ENCODE data around the gene TFEC.

The TFEC gene

GRCh38 chr7:115962340-115962739 is 68.2 kb downstream of the TFEC start:
- H3K27ac ChIP-seq (ENCODE audit: low read depth, low read length), result no peak overlapping the region
- no peaks in the 10 kb centered on the region for H3K9me2 ChIP-seq (replicated peaks; ENCODE audit: control insufficient read depth, low read length)
- H3K4me1 ChIP-seq (ENCODE audit: control insufficient read depth, low read length), result no peaks in the 10 kb centered on the region
- no peak for TF ChIP-seq CTCF (IDR thresholded peaks at IDR 0.05; ENCODE audit: low read depth, low read length, poor library complexity, severe bottlenecking)
- no peak for TF ChIP-seq EZH2phosphoT487 (IDR thresholded peaks at IDR 0.05; ENCODE audit: borderline replicate concordance, low read length)
- H3K4me3 ChIP-seq (ENCODE audit: low read length), result no peak overlapping the region
- no peaks in the 10 kb centered on the region for H4K20me1 ChIP-seq (ENCODE audit: control insufficient read depth, insufficient read depth, low read depth, low read length)
- no peak overlapping the region for H3K4me2 ChIP-seq (ENCODE audit: low read length)
- no peaks in the 10 kb centered on the region for H3F3A ChIP-seq (ENCODE audit: control insufficient read depth, insufficient read depth)
- no peaks in the 10 kb centered on the region for H3K27me3 ChIP-seq (ENCODE audit: control insufficient read depth, low read length)
- H3K79me2 ChIP-seq (ENCODE audit: control insufficient read depth, low read length), result no peaks in the 10 kb centered on the region
- H3K9me3 ChIP-seq (ENCODE audit: control insufficient read depth, insufficient read depth, low read length), result no peaks in the 10 kb centered on the region
- no peaks in the 10 kb centered on the region for H3K36me3 ChIP-seq (ENCODE audit: control insufficient read depth, low read length)

- Histone ChIP-seq H3K4me1 (ENCODE audit: control insufficient read depth, low read length) (no peaks in the 10 kb centered on the region), H3K79me2 (ENCODE audit: control insufficient read depth, low read length) (no peaks in the 10 kb centered on the region), H3K4me2 (ENCODE audit: low read length) (no peak overlapping the region), H3K9me3 (ENCODE audit: control insufficient read depth, insufficient read depth, low read length) (no peaks in the 10 kb centered on the region), H3K4me3 (ENCODE audit: low read length) (no peak overlapping the region), H4K20me1 (ENCODE audit: control insufficient read depth, insufficient read depth, low read depth, low read length) (no peaks in the 10 kb centered on the region), H3K9me2 (replicated peaks; ENCODE audit: control insufficient read depth, low read length) (no peaks in the 10 kb centered on the region), H3F3A (ENCODE audit: control insufficient read depth, insufficient read depth) (no peaks in the 10 kb centered on the region), H3K27ac (ENCODE audit: low read depth, low read length) (no peak overlapping the region), H3K36me3 (ENCODE audit: control insufficient read depth, low read length) (no peaks in the 10 kb centered on the region), H3K27me3 (ENCODE audit: control insufficient read depth, low read length) (no peaks in the 10 kb centered on the region)
- TF ChIP-seq CTCF (IDR thresholded peaks at IDR 0.05; ENCODE audit: low read depth, low read length, poor library complexity, severe bottlenecking) (no peak), EZH2phosphoT487 (IDR thresholded peaks at IDR 0.05; ENCODE audit: borderline replicate concordance, low read length) (no peak)
Measured at GRCh38 chr7:115953592-115954255, 76.8 kb downstream of the TFEC start.

GRCh38 chr7:115952832-115953231 is 77.7 kb downstream of the TFEC start:
- TF ChIP-seq CTCF (IDR thresholded peaks at IDR 0.05; ENCODE audit: low read depth, low read length, poor library complexity, severe bottlenecking) (no peak), EZH2phosphoT487 (IDR thresholded peaks at IDR 0.05; ENCODE audit: borderline replicate concordance, low read length) (no peak)
- no peaks in the 10 kb centered on the region for H3K9me2 ChIP-seq (replicated peaks; ENCODE audit: control insufficient read depth, low read length)

More at GRCh38 chr7:115952832-115953231, 77.7 kb downstream of the TFEC start:
- no peak overlapping the region for H3K4me2 ChIP-seq (ENCODE audit: low read length)
- no peaks in the 10 kb centered on the region for H3F3A ChIP-seq (ENCODE audit: control insufficient read depth, insufficient read depth)
- H3K36me3 ChIP-seq (ENCODE audit: control insufficient read depth, low read length), result no peaks in the 10 kb centered on the region
- H3K27me3 ChIP-seq (ENCODE audit: control insufficient read depth, low read length), result no peaks in the 10 kb centered on the region
- no peaks in the 10 kb centered on the region for H4K20me1 ChIP-seq (ENCODE audit: control insufficient read depth, insufficient read depth, low read depth, low read length)
- H3K79me2 ChIP-seq (ENCODE audit: control insufficient read depth, low read length), result no peaks in the 10 kb centered on the region
- no peak overlapping the region for H3K27ac ChIP-seq (ENCODE audit: low read depth, low read length)
- H3K9me3 ChIP-seq (ENCODE audit: control insufficient read depth, insufficient read depth, low read length), result no peaks in the 10 kb centered on the region
- H3K4me3 ChIP-seq (ENCODE audit: low read length), result no peak overlapping the region
- H3K4me1 ChIP-seq (ENCODE audit: control insufficient read depth, low read length), result no peaks in the 10 kb centered on the region
